MM.1S (cell line): Measurements from ENCODE around the gene CABP5.

Experiments used
- EZH2 ChIP-seq: fragments of 300-600 bp; sonication (generic); optimal IDR thresholded peaks from 2 replicates; pipeline ENCODE3; 2017; ENCODE audit warnings: low read depth, mild to moderate bottlenecking, antibody characterized with exemption, low read length, mixed read lengths
- EZH2phosphoT487 ChIP-seq: fragments of 300-600 bp; sonication (generic); IDR thresholded peaks from 2 replicates; pipeline ENCODE4 v1.6.1; 2018; ENCODE audit warnings: antibody characterized with exemption, low read length
- TF ChIP-seq, protein P1 (sequence below): fragments of 300-600 bp; sonication (generic); IDR thresholded peaks from 2 replicates; pipeline ENCODE4 v1.5.1; 2016; ENCODE audit warnings: antibody characterized with exemption, low read length, mixed read lengths

DNA sequence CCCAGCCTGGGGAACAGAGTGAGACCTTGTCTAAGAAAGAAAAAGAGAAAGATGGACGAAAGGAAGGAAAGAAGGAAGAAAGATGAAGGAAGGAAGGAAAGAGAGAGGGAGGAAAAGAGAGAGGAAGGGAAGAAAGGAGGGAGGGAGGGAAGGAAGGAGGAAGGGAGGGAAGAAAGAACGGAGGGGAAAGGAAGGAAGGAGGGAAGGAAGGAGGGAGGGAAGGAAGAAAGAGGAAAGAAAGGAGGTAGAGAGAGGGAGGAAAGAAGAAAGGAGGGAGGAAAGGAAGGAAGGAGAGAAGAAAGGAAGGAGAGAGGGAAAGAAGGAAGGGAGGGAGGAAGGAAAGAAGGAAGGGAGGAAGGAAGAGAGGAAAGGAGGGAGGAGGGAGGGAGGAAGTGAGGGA is 20.9 kb downstream of the CABP5 start:
- TF ChIP-seq, protein P1, sequence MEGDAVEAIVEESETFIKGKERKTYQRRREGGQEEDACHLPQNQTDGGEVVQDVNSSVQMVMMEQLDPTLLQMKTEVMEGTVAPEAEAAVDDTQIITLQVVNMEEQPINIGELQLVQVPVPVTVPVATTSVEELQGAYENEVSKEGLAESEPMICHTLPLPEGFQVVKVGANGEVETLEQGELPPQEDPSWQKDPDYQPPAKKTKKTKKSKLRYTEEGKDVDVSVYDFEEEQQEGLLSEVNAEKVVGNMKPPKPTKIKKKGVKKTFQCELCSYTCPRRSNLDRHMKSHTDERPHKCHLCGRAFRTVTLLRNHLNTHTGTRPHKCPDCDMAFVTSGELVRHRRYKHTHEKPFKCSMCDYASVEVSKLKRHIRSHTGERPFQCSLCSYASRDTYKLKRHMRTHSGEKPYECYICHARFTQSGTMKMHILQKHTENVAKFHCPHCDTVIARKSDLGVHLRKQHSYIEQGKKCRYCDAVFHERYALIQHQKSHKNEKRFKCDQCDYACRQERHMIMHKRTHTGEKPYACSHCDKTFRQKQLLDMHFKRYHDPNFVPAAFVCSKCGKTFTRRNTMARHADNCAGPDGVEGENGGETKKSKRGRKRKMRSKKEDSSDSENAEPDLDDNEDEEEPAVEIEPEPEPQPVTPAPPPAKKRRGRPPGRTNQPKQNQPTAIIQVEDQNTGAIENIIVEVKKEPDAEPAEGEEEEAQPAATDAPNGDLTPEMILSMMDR: no peak
- TF ChIP-seq EZH2 (no peak), EZH2phosphoT487 (no peak)
